Gastrocnemius medialis (tissue), 4 donors: Measurements from ENCODE around the gene KIF16B. TPM values are rescaled to one million over a fixed set of nuclear protein-coding genes. Genes with fewer than 3 reads are reported as not detected.
A peak's percentile ranks its signal among the peaks of the same experiment; 100 is the strongest.

Experiments used
- ATAC-seq, 2 donors: fragments of 150-250 bp; one replicate each; pipeline ENCODE4 v1.9.1; 2016
- DNase-seq, 2 donors: peaks; one replicate each; pipeline ENCODE4 v3.0.0-alpha.2; 2019
- H3K27ac ChIP-seq, 4 donors: fragments of 200-600 bp; sonication (generic); 1 replicate in 1 of 4; 2 replicates in 3 of 4; pipeline ENCODE4 v1.5.1; 2016 to 2018; ENCODE audit warnings: mild to moderate bottlenecking in 2 of 4, moderate library complexity in 1 of 4
- H3K27me3 ChIP-seq, 3 donors: fragments of 200-600 bp; sonication (generic) in 2 of 3; 1 replicate in 1 of 3; 2 replicates in 2 of 3; pipeline versions ENCODE4 v1.5.1 to v1.6.0; 2016 to 2019; ENCODE audit warnings: mild to moderate bottlenecking in 1 of 3, moderate library complexity in 1 of 3
- H3K36me3 ChIP-seq, 2 donors: fragments of 200-600 bp; sonication (generic) in 1 of 2; one replicate each; pipeline ENCODE4 v1.5.1; 2017 to 2018
- H3K4me1 ChIP-seq, 2 donors: fragments of 200-600 bp; sonication (generic) in 1 of 2; one replicate each; pipeline ENCODE4 v1.5.1; 2016 to 2017; ENCODE audit warnings: mild to moderate bottlenecking in 2 of 2
- H3K4me3 ChIP-seq, 4 donors: fragments of 200-600 bp; sonication (generic) in 3 of 4; 1 replicate in 1 of 4; 2 replicates in 3 of 4; pipeline ENCODE4 v1.5.1; 2016 to 2019; ENCODE audit warnings: mild to moderate bottlenecking in 2 of 4
- H3K9me3 ChIP-seq, 3 donors: fragments of 200-600 bp; sonication (generic) in 2 of 3; 1 replicate in 1 of 3; 2 replicates in 2 of 3; pipeline ENCODE4 v1.5.1; 2016 to 2019
- POLR2A ChIP-seq, 2 donors: fragments of 450-650 bp; IDR thresholded peaks; one replicate each; pipeline ENCODE4 v1.6.1; 2017; ENCODE audit warnings: antibody characterized with exemption in 2 of 2, mild to moderate bottlenecking in 2 of 2, moderate library complexity in 2 of 2
- in situ Hi-C, 4 donors: fragments of 200-750 bp; cut with MboI; loops; one replicate each; pipeline versions ENCODE4 v1.15.0 to v1.8.0; 2017; ENCODE audit warnings: low sequenced_read_pairs in 4 of 4
- intact Hi-C: fragments of 100-400 bp; cut with DNase I; formaldehyde crosslinking; loops from one replicate; pipeline ENCODE4 v1.15.1; 2023; ENCODE audit warnings: low total_unique reads
- total RNA-seq, 4 donors: library from RNA; depleted of rRNA; stranded (reverse); fragments of >200 nt; gene quantifications; one replicate each; pipeline versions ENCODE4 v1.1.0 to v1.2.3, GENCODE V29; 2016
- TF ChIP-seq, protein P1 (sequence below), 5 experiments: fragments of 450-650 bp in 3 of 5; fragments of 200-600 bp in 2 of 5; sonication (generic) in 2 of 5; IDR thresholded peaks in 4 of 5; conservative IDR thresholded peaks in 1 of 5; 1 replicate in 4 of 5; 2 replicates in 1 of 5; pipeline ENCODE4 v1.5.1; 2016 to 2019; ENCODE audit warnings: antibody characterized with exemption in 5 of 5, mild to moderate bottlenecking in 3 of 5, moderate library complexity in 3 of 5

Gene KIF16B
- 10 to 100 TPM; 13.4 to 23.9 (median 20.0) TPM for total RNA-seq

- peak within 1 kb of the TSS; percentile 79 to 94 (median 90) for H3K4me3 ChIP-seq
- DNase-seq (peak; percentile 86 to 89), ATAC-seq (peak; percentile 87 to 88)
- H3K36me3 ChIP-seq = no peaks in the 10 kb centered on the region
- no peaks in the 10 kb centered on the region for H3K9me3 ChIP-seq
- peaks cover 21 to 22% of the 10 kb centered on the region in 2 donors for H3K4me1 ChIP-seq
- H3K27ac ChIP-seq = peak within 1 kb of the TSS; percentile 86 to 93 (median 90)
- peak; percentile 61 to 69 for TF ChIP-seq POLR2A (IDR thresholded peaks at IDR 0.05)
- TF ChIP-seq, protein P1, sequence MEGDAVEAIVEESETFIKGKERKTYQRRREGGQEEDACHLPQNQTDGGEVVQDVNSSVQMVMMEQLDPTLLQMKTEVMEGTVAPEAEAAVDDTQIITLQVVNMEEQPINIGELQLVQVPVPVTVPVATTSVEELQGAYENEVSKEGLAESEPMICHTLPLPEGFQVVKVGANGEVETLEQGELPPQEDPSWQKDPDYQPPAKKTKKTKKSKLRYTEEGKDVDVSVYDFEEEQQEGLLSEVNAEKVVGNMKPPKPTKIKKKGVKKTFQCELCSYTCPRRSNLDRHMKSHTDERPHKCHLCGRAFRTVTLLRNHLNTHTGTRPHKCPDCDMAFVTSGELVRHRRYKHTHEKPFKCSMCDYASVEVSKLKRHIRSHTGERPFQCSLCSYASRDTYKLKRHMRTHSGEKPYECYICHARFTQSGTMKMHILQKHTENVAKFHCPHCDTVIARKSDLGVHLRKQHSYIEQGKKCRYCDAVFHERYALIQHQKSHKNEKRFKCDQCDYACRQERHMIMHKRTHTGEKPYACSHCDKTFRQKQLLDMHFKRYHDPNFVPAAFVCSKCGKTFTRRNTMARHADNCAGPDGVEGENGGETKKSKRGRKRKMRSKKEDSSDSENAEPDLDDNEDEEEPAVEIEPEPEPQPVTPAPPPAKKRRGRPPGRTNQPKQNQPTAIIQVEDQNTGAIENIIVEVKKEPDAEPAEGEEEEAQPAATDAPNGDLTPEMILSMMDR (IDR thresholded peaks at IDR 0.05 in 4 of 5, conservative IDR thresholded peaks at IDR 0.05 in 1 of 5) = no peak
- H3K27me3 ChIP-seq = no peaks in the 10 kb centered on the region
- intact Hi-C loops (loop anchor here (2.0 kb wide), 2 partner anchors 44 to 158 kb away; partner anchors contain the start of gene SNRPB2), in situ Hi-C loops (loop anchor here in 1 of 4 donors (10.0 kb wide), 1 partner anchor 48 kb away; no protein-coding TSS in a partner anchor)
Observed at GRCh38 chr20:16573001-16573965, at the start of gene KIF16B. Gene KIF16B (minus strand): TSS chr20:16573448. CDS start chr20:16573275, 173 bp downstream.

GRCh38 chr20:16622501-16622900 lies 49.3 kb upstream of the KIF16B start:
- no peak overlapping the region for H3K27ac ChIP-seq
- TF ChIP-seq, protein P1 (IDR thresholded peaks at IDR 0.05 in 4 of 5, conservative IDR thresholded peaks at IDR 0.05 in 1 of 5) = no peak
- no peak for TF ChIP-seq POLR2A (IDR thresholded peaks at IDR 0.05)
- no peaks in the 10 kb centered on the region for H3K4me1 ChIP-seq
- no peaks in the 10 kb centered on the region for H3K36me3 ChIP-seq
- H3K4me3 ChIP-seq = no peak overlapping the region
- intact Hi-C loops (no loop called here), in situ Hi-C loops (loop anchor here in 1 of 4 donors (25.0 kb wide), 1 partner anchor 90 kb away; no protein-coding TSS in a partner anchor)
- no peak for ATAC-seq
- no peak for DNase-seq
- no peaks in the 10 kb centered on the region for H3K27me3 ChIP-seq
- no peaks in the 10 kb centered on the region for H3K9me3 ChIP-seq

DNA sequence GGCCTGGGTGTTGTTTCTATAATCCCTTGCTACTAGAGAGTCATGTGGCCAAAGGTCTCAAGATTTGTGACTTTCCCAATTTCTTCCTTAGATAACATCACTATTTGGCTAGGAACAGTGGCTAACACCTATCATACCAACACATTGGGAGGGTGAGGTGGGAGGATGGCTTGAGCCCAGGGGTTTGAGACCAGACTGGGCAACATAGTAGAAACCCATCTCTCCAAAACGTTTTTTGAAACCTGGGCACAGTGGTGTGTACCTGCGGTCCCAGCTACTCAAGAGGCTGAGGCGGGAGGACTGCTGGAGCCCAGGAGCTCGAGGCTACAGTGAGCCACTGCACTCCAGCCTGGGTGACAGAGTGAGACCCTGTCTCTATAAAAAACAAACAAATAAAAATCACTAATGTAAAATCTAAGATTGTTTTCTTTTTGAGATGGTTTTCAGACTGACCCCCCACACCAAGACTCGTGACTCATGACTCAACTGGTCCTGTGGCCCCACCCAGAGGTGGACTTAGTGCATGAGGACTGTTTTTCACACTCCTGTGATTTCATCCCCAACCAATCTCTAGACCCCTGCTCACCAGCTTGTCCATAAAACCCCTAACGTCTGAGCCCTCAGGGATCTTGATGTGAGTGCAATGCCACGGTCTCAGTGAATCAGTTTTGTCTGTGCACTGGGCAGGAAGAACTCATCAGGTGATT lies 48.3 kb upstream of the KIF16B start:
- no peak overlapping the region for H3K27ac ChIP-seq
- ATAC-seq (no peak), DNase-seq (no peak)
- H3K4me3 ChIP-seq = no peak overlapping the region
- TF ChIP-seq POLR2A (IDR thresholded peaks at IDR 0.05) = no peak
- TF ChIP-seq, protein P1 (IDR thresholded peaks at IDR 0.05 in 4 of 5, conservative IDR thresholded peaks at IDR 0.05 in 1 of 5) = no peak
- no peaks in the 10 kb centered on the region for H3K36me3 ChIP-seq
- no peaks in the 10 kb centered on the region for H3K9me3 ChIP-seq
- H3K27me3 ChIP-seq = no peaks in the 10 kb centered on the region
- no peaks in the 10 kb centered on the region for H3K4me1 ChIP-seq
- in situ Hi-C loops (loop anchor here in 1 of 4 donors (25.0 kb wide), 1 partner anchor 91 kb away; no protein-coding TSS in a partner anchor), intact Hi-C loops (no loop called here)

DNA sequence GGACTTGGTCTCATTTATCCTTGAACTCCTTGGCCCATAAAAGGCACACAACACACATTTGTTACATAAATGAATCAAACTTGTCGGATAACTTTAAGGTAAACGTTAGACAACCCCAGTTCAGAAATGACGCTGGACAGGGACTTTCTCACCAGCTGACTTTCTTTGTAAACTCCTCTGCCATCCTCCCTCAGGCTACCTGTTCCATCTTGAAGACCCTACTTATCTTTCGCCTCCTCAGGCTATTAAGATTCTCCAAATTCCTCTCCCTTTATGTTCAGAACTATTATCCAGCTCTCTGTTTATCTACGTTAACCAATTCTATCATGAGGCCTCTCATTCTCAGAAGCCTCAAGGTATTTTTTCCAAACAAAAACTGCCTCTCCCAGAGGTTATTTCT lies 47.7 kb upstream of the KIF16B start:
- TF ChIP-seq POLR2A (IDR thresholded peaks at IDR 0.05) = no peak
- TF ChIP-seq, protein P1 (IDR thresholded peaks at IDR 0.05 in 4 of 5, conservative IDR thresholded peaks at IDR 0.05 in 1 of 5) = no peak
- no peaks in the 10 kb centered on the region for H3K36me3 ChIP-seq
- no peak overlapping the region for H3K4me3 ChIP-seq
- no peak for DNase-seq
- H3K9me3 ChIP-seq = no peaks in the 10 kb centered on the region
- H3K27me3 ChIP-seq = no peaks in the 10 kb centered on the region
- H3K27ac ChIP-seq = no peak overlapping the region
- in situ Hi-C loops = loop anchor here in 1 of 4 donors (25.0 kb wide), 1 partner anchor 91 kb away; no protein-coding TSS in a partner anchor
- ATAC-seq = no peak
- intact Hi-C loops = no loop called here
- H3K4me1 ChIP-seq = no peaks in the 10 kb centered on the region
